Placental pericyte (primary cell): Measurements from ENCODE around the gene HSFX4. TPM values are rescaled to one million over a fixed set of nuclear protein-coding genes. Genes with fewer than 3 reads are reported as not detected.

Experiments used
- total RNA-seq: library from RNA; depleted of rRNA; stranded (reverse); fragments of >200 nt; gene quantifications from 2 replicates; pipeline ENCODE4 v1.2.3, GENCODE V29; 2012

The HSFX4 gene, protein sequence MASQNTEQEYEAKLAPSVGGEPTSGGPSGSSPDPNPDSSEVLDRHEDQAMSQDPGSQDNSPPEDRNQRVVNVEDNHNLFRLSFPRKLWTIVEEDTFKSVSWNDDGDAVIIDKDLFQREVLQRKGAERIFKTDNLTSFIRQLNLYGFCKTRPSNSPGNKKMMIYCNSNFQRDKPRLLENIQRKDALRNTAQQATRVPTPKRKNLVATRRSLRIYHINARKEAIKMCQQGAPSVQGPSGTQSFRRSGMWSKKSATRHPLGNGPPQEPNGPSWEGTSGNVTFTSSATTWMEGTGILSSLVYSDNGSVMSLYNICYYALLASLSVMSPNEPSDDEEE
- total RNA-seq = not detected in 2 replicates

GRCh38 chrX:149929400-149929799, at the start of gene HSFX4:
Gene HSFX4, plus strand, starts transcription at chrX:149929573. Its CDS starts 72 bp downstream, at chrX:149929645.

DNA sequence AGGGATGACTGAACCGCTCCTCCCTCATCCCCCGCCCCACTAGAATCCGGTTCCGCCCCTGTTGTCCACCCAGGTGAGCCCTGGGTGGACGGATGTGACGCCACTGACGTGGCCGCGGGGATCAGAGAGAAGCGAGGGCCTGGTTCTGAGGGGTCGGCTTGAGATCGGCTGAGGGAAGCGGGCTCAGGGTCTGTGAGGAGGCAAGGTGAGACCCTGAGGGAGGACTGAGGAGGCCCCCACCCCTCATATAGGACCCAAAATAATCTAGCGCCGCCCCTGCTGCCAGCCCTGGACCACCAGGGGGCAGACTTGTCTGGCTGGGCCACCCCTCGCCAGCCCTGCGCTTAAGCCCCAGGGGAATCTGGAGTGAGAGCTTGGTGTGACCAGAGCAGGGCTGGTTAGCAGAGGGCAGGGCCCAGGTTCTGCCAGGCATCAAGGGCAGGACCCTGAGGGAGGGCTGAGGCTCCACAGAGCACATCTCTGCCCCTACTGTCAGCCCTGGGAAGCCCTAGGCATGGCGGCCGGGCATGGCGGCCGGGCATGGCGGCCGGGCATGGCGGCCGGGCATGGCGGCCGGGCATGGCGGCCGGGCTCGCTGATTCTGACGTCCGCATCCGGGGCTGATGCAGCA, 48.2 kb upstream of the HSFX4 start, which contains the start of gene MAGEA8:
Gene MAGEA8, plus strand, starts transcription at position 103 of the 631 bp plus-strand sequence. CDS start 3,090 bp downstream, outside the sequence.

DNA sequence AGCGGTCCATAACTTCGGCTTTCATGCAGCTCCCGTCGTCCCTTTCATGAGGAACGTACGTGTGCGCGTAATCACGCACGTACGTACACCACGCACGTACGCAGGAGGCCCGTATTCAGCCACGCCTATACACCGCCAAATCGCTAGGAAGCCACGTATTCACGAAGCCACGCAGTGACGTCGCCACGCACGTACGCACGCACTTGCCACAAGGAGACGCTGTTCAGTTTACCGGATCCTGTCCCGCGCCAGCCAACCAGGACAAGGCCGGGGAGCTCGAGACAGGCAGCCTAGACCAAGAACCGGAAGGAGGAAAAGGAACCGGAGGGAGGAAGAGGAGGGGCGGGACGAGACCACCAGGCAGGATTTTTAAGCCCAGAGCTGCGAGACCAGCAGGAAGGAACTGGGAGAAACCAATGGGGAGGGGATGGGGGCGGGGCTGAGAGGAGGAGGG, 9.1 kb downstream of the HSFX4 start, which contains the start of gene EOLA2:
Gene EOLA2, minus strand, starts transcription at position 65 of the 454 bp plus-strand sequence. CDS start 4,617 bp downstream, outside the sequence.

Other genes with a start within 250 kb of the HSFX4 start
- not detected in 2 replicates for gene MAGEA11, start 217.5 kb upstream of the HSFX4 start, total RNA-seq
- gene HSFX1, start 155.5 kb upstream of the HSFX4 start, total RNA-seq = 0.29 and 0.88 TPM in 2 replicates
- not detected in 2 replicates for gene MAGEA9, start 147.6 kb upstream of the HSFX4 start, total RNA-seq
- not detected in 2 replicates for gene MAGEA8, start 48.4 kb upstream of the HSFX4 start, total RNA-seq
- 21.9 and 23.6 TPM in 2 replicates for gene EOLA2, start 8.9 kb downstream of the HSFX4 start, total RNA-seq